Measurements from ENCODE around the gene SOS2.

GRCh38 chr14:50083467-50084337 lies 147.7 kb downstream of the SOS2 start:
- no peak for TF ChIP-seq CTCF (IDR thresholded peaks at IDR 0.05; ENCODE audit: insufficient read depth, low read length, poor library complexity, severe bottlenecking)
- no peak for TF ChIP-seq EZH2phosphoT487 (conservative IDR thresholded peaks at IDR 0.05; ENCODE audit: low read length)

Data from SU-DHL-6 (cell line).